Endothelial cell (in vitro differentiated cells): ENCODE results near the gene NID2. TPM values are rescaled to one million over a fixed set of nuclear protein-coding genes. Genes with fewer than 3 reads are reported as not detected.

Source experiments
- DNase-seq: peaks from one replicate; pipeline ENCODE4 v3.0.0; 2021; ENCODE audit warnings: low spot score
- H3K27ac Mint-ChIP-seq: one replicate; pipeline ENCODE4 v1.8.0; 2021; ENCODE audit warnings: mixed read lengths, inconsistent platforms; ENCODE audit not compliant: unreplicated experiment
- H3K27me3 Mint-ChIP-seq: one replicate; pipeline ENCODE4 v1.8.0; 2021; ENCODE audit warnings: mild to moderate bottlenecking, moderate library complexity, mixed read lengths, inconsistent platforms; ENCODE audit not compliant: unreplicated experiment
- H3K36me3 Mint-ChIP-seq: one replicate; pipeline ENCODE4 v1.8.0; 2021; ENCODE audit warnings: mild to moderate bottlenecking, low read depth, mixed read lengths, inconsistent platforms; ENCODE audit not compliant: unreplicated experiment
- H3K4me1 Mint-ChIP-seq: one replicate; pipeline ENCODE4 v1.8.0; 2021; ENCODE audit warnings: mild to moderate bottlenecking, mixed read lengths, inconsistent platforms; ENCODE audit not compliant: unreplicated experiment
- H3K4me3 Mint-ChIP-seq: one replicate; pipeline ENCODE4 v1.8.0; 2021; ENCODE audit warnings: mild to moderate bottlenecking, mixed read lengths, inconsistent platforms; ENCODE audit not compliant: unreplicated experiment
- H3K9me3 Mint-ChIP-seq: one replicate; pipeline ENCODE4 v1.8.0; 2021; ENCODE audit warnings: mixed read lengths, inconsistent platforms; ENCODE audit not compliant: unreplicated experiment
- CTCF ChIP-seq: fragments of 200-600 bp; sonication (generic); IDR thresholded peaks from one replicate; pipeline ENCODE4 v1.5.0; 2021; ENCODE audit warnings: antibody characterized with exemption; ENCODE audit not compliant: unreplicated experiment
- total RNA-seq: library from RNA; stranded (reverse); fragmentation: NEBNext Ultra II Directional; extraction: Animal tissue kit (Norgen Biotek cat#: 25700); gene quantifications from one replicate; pipeline ENCODE4 v1.2.1, GENCODE V29; 2021; ENCODE audit not compliant: unreplicated experiment

NID2 gene
- total RNA-seq, 1 donor from 2014 or later, result 80.8 TPM

DNA sequence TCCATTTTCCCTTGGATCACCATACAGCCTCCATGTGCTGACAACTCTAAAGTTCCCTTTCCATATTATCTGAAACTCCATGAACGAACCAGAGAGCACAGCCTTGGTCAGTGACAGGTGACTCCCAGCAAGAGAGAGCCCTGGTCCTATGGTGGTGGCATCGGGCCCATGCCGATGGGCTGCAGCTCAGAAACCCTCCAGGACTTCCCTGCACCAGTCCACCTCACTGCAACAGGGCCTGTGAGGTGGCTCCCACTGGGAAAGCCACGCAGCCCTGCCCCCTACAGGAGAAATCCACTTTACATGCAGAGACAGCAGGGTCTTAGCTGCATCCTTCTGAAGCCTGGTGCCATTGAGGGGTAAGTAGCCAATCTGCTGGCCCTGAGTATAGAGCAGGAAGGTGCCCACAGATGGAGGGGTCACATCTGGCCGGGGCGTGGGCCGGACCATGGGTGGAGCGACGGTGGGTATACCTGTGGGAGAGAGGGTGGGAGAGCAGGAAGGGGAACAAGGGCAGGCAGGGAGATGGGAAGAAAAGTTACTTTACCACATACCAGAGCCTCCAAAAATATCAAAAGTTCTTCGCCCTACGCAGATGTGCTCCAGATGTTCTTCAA lies 54.8 kb downstream of the NID2 start:
- TF ChIP-seq CTCF, result peak; percentile 33
- Mint-ChIP-seq H3K4me1 (peaks cover 67% of the 10 kb centered on the region), H3K36me3 (peaks cover 15% of the 10 kb centered on the region), H3K4me3 (peak overlapping the region; percentile 22), H3K27ac (peak overlapping the region; percentile 45), H3K9me3 (no peaks in the 10 kb centered on the region), H3K27me3 (peaks cover 7% of the 10 kb centered on the region)
- DNase-seq, result peak; percentile 45

GRCh38 chr14:52012635-52013034 lies 56.2 kb downstream of the NID2 start:
- Mint-ChIP-seq H3K36me3 (peaks cover 15% of the 10 kb centered on the region), H3K27ac (no peak overlapping the region), H3K4me1 (peaks cover 54% of the 10 kb centered on the region), H3K9me3 (no peaks in the 10 kb centered on the region), H3K27me3 (peaks cover 6% of the 10 kb centered on the region), H3K4me3 (no peak overlapping the region)
- no peak for DNase-seq
- no peak for TF ChIP-seq CTCF

GRCh38 chr14:52011523-52011922 lies 57.3 kb downstream of the NID2 start:
- DNase-seq, result no peak
- no peak overlapping the region for H3K4me3 Mint-ChIP-seq
- H3K4me1 Mint-ChIP-seq, result peaks cover 43% of the 10 kb centered on the region
- H3K27me3 Mint-ChIP-seq, result peaks cover 2% of the 10 kb centered on the region
- H3K9me3 Mint-ChIP-seq, result no peaks in the 10 kb centered on the region
- no peak overlapping the region for H3K27ac Mint-ChIP-seq
- TF ChIP-seq CTCF, result no peak
- peaks cover 18% of the 10 kb centered on the region for H3K36me3 Mint-ChIP-seq

DNA sequence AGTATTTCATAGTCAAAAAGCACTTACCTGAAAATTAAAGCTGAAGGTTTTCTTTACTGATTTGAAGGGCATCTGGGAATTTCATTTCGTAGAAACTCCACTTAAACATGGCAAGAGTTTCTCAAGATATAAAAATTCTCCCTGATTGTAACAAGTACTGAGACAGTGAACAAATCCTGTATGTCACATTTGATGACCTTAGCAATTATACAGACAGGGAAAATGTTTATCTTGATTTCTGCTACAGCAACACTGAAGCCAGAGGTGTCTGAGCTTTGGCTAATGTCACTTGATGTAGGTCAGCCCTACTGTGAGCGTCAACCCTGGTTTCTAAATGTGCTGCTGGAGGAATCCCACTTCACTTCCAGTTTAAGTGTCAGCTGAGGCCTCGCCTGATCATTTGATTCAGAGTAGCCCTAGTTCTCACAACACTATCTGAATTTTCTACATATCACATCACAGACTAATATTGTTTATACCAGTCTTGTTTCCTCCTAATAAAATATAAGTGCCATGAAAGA lies 58.6 kb downstream of the NID2 start:
- DNase-seq, result no peak
- Mint-ChIP-seq H3K27ac (no peak overlapping the region), H3K4me1 (peaks cover 30% of the 10 kb centered on the region), H3K9me3 (no peaks in the 10 kb centered on the region), H3K36me3 (peaks cover 26% of the 10 kb centered on the region), H3K4me3 (no peak overlapping the region), H3K27me3 (no peaks in the 10 kb centered on the region)
- TF ChIP-seq CTCF, result no peak

DNA sequence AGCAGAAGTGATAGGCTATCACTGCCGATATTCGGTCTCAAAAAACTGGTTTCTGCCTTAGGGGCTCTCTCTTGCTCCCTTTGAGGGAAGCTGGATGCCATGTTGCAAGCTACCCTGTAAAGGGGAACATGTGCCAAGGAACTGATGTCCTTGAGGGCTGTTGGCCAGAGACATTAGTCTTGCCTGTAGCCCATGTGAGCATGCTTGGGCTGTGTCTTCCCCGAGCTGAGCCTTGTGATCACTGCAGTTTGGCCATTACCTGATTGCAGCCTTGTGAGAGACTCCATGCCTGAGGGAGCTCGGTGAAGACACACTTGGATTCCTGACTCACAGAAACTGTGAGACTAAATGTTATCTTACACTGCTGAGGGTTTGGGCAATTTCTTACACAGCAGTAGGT lies 60.7 kb downstream of the NID2 start:
- H3K36me3 Mint-ChIP-seq, result peaks cover 31% of the 10 kb centered on the region
- TF ChIP-seq CTCF, result no peak
- no peaks in the 10 kb centered on the region for H3K9me3 Mint-ChIP-seq
- no peaks in the 10 kb centered on the region for H3K27me3 Mint-ChIP-seq
- DNase-seq, result no peak
- H3K27ac Mint-ChIP-seq, result no peak overlapping the region
- peaks cover 9% of the 10 kb centered on the region for H3K4me1 Mint-ChIP-seq
- H3K4me3 Mint-ChIP-seq, result no peak overlapping the region
